AG09319 (cell line): ENCODE results near the gene YES1.

ENCODE experiments used
- DNase-seq: peaks from one replicate; pipeline ENCODE4 v3.0.0-alpha.2; 2010; ENCODE audit warnings: low read depth; ENCODE audit errors: extremely low read depth
- CTCF ChIP-seq: IDR thresholded peaks from 2 replicates; pipeline ENCODE4 v1.5.1; 2011; ENCODE audit warnings: low read depth, mild to moderate bottlenecking, inconsistent platforms, low read length, moderate library complexity

Gene YES1

GRCh38 chr18:715626-716025 lies 96.4 kb downstream of the YES1 start:
- DNase-seq: peak; percentile 49
- TF ChIP-seq CTCF: no peak

- TF ChIP-seq CTCF: no peak
- DNase-seq: no peak
Measured at GRCh38 chr18:713135-713490, 98.9 kb downstream of the YES1 start.

GRCh38 chr18:712401-713134 lies 99.5 kb downstream of the YES1 start, which contains the start of gene ENOSF1:
ENOSF1 (minus strand) TSS chr18:712630; CDS start chr18:712587, 43 bp downstream.
- peak; percentile 43 for DNase-seq
- peak; percentile 69 for TF ChIP-seq CTCF

GRCh38 chr18:711657-712400 lies 100.2 kb downstream of the YES1 start:
- DNase-seq: peak; percentile 64

GRCh38 chr18:711310-711656 lies 100.8 kb downstream of the YES1 start:
- DNase-seq: no peak
- TF ChIP-seq CTCF: no peak

More at GRCh38 chr18:711657-712400, 100.2 kb downstream of the YES1 start:
- no peak; the same call in 1 of the 2 replicates for TF ChIP-seq CTCF

GRCh38 chr18:710418-711300 lies 101.4 kb downstream of the YES1 start:
- no peak for TF ChIP-seq CTCF
- DNase-seq: no peak
